K562 (cell line): ENCODE results near the gene ATP12A. TPM values are rescaled to one million over a fixed set of nuclear protein-coding genes. Genes with fewer than 3 reads are reported as not detected.

ENCODE experiments used
- ATAC-seq: fragments of 200-7000 bp; cut with Tn5 transposase; 3 replicates; pipeline ENCODE4 v1.9.1; 2020; ENCODE audit warnings: moderate library complexity
- BruUV-seq: library from RNA; stranded (reverse); fragments of 400-500 nt; replicated peaks from 2 replicates; lab custom pipeline; 2021; lab: Mats Ljungman, UMichigan
- CTCF ChIA-PET: fragments of 300-600 bp; formaldehyde crosslinking; extraction: SDS; loops from one replicate; lab custom pipeline; 2021; ENCODE audit warnings: low intra/inter-chr PET ratio; lab: Yijun Ruan, JAX
- POLR2A ChIA-PET: fragments of 300-600, 350-650 bp; sonication (Branson Sonifier 250); formaldehyde crosslinking; extraction: SDS; loops from one replicate; lab custom pipeline; 2021; ENCODE audit warnings: antibody characterized with exemption, inconsistent platforms; lab: Yijun Ruan, JAX
- DNase-seq, 4 experiments: peaks; one replicate each; pipeline versions ENCODE4 v3.0.0 to v3.0.0-alpha.2; 2011 to 2018; ENCODE audit warnings: low spot score in 3 of 4, mixed read lengths in 3 of 4; ENCODE audit errors: extremely low read depth in 1 of 4
- FAIRE-seq: peaks from 2 replicates; lab custom pipeline; 2011; peaks lifted over from hg19 to GRCh38; lab: Jason Lieb, UNC
- H2AFZ ChIP-seq: 2 replicates; pipeline ENCODE4 v1.6.0; 2011; ENCODE audit warnings: low read depth, low read length, control low read depth, inconsistent platforms
- H3K27ac ChIP-seq: fragments of 200-600 bp; 3 replicates; pipeline ENCODE4 v1.8.0; 2011; ENCODE audit warnings: low read depth, mild to moderate bottlenecking, control low read depth, inconsistent platforms, low read length, moderate library complexity, mixed read lengths; ENCODE audit errors: extremely low read depth
- H3K27me3 ChIP-seq, 2 experiments: fragments of 300-600 bp in 1 of 2; 2 replicates in 1 of 2; 3 replicates in 1 of 2; pipeline versions ENCODE4 v1.6.0 to v1.8.0; 2011; ENCODE audit warnings: inconsistent platforms in 2 of 2, low read length in 2 of 2, mild to moderate bottlenecking in 1 of 2, mixed read lengths in 1 of 2, moderate library complexity in 1 of 2; ENCODE audit not compliant: control insufficient read depth in 2 of 2, insufficient read depth in 2 of 2
- H3K36me3 ChIP-seq: fragments of 300-600 bp; 3 replicates; pipeline ENCODE4 v1.8.0; 2011; ENCODE audit warnings: mild to moderate bottlenecking, low read length, inconsistent platforms; ENCODE audit not compliant: control insufficient read depth, insufficient read depth
- H3K4me1 ChIP-seq, 2 experiments: fragments of 200-600 bp in 1 of 2; replicated peaks in 1 of 2; 2 replicates in 1 of 2; 3 replicates in 1 of 2; pipeline versions ENCODE4 v1.5.1 to v1.8.0; 2011; ENCODE audit warnings: inconsistent platforms in 2 of 2, low read length in 2 of 2, mild to moderate bottlenecking in 1 of 2, mixed read lengths in 1 of 2, moderate library complexity in 1 of 2; ENCODE audit not compliant: control insufficient read depth in 2 of 2, insufficient read depth in 2 of 2
- H3K4me2 ChIP-seq: 2 replicates; pipeline ENCODE4 v1.6.1; 2011; ENCODE audit warnings: low read length, control low read depth, inconsistent platforms, mixed read lengths; ENCODE audit not compliant: insufficient read depth
- H3K4me3 ChIP-seq: fragments of 200-600 bp; sonication (generic), shearing (Covaris generic); 2 replicates; pipeline ENCODE4 v1.5.1; 2016; ENCODE audit warnings: control low read depth, inconsistent platforms
- H3K79me2 ChIP-seq: fragments of 200-600 bp; 3 replicates; pipeline ENCODE4 v1.8.0; 2011; ENCODE audit warnings: low read length, inconsistent platforms; ENCODE audit not compliant: control insufficient read depth, insufficient read depth
- H3K9ac ChIP-seq, 2 experiments: 2 replicates each; pipeline versions ENCODE4 v1.6.0 to v1.6.1; 2011; ENCODE audit warnings: low read depth in 2 of 2, low read length in 2 of 2, control low read depth in 1 of 2, inconsistent platforms in 1 of 2, mild to moderate bottlenecking in 1 of 2, mixed read lengths in 1 of 2; ENCODE audit not compliant: insufficient read depth in 1 of 2
- H3K9me1 ChIP-seq: one replicate; pipeline ENCODE4 v1.6.0; 2011; ENCODE audit warnings: inconsistent platforms, mild to moderate bottlenecking, low read length, moderate library complexity; ENCODE audit not compliant: control insufficient read depth, insufficient read depth
- H3K9me3 ChIP-seq: replicated peaks from 2 replicates; pipeline ENCODE4 v1.5.1; 2011; ENCODE audit warnings: low read depth, low read length, inconsistent platforms; ENCODE audit not compliant: control insufficient read depth, insufficient read depth
- H4K20me1 ChIP-seq: replicated peaks from 2 replicates; pipeline ENCODE4 v1.6.1; 2011; ENCODE audit warnings: low read length, inconsistent platforms, mixed read lengths; ENCODE audit not compliant: control insufficient read depth, insufficient read depth
- BMI1 ChIP-seq: fragments of 150-350 bp; IDR thresholded peaks from 2 replicates; pipeline ENCODE4 v1.6.1; 2014; ENCODE audit warnings: low read length
- CBFA2T2 ChIP-seq: fragments of 450-650 bp; conservative IDR thresholded peaks from 2 replicates; pipeline ENCODE4 v1.6.1; 2017; ENCODE audit warnings: mild to moderate bottlenecking
- ELF1 ChIP-seq: fragments of 200-800 bp; sonication (Bioruptor generic); IDR thresholded peaks from 2 replicates; pipeline ENCODE4 v1.6.1; 2016; ENCODE audit warnings: missing genetic modification characterization, missing compliant biosample characterization
- HDAC8 ChIP-seq: fragments of 450-650 bp; IDR thresholded peaks from 2 replicates; pipeline ENCODE4 v1.6.1; 2016; ENCODE audit warnings: mild to moderate bottlenecking, missing genetic modification characterization, moderate library complexity, missing compliant biosample characterization
- LARP7 ChIP-seq: fragments of 450-650 bp; IDR thresholded peaks from 2 replicates; pipeline ENCODE4 v1.6.1; 2016
- MCM3 ChIP-seq: fragments of 450-650 bp; IDR thresholded peaks from 2 replicates; pipeline ENCODE4 v1.6.1; 2016
- MCM5 ChIP-seq: fragments of 450-650 bp; IDR thresholded peaks from 2 replicates; pipeline ENCODE4 v1.6.1; 2016; ENCODE audit warnings: low read depth
- MYNN ChIP-seq, 2 experiments: sonication (generic); formaldehyde crosslinking in 1 of 2; IDR thresholded peaks; 2 replicates each; pipeline versions ENCODE4 v1.5.0 to v1.6.1; 2016 to 2020; ENCODE audit warnings: antibody characterized with exemption in 1 of 2, missing genetic modification reagents in 1 of 2
- PPARD ChIP-seq: fragments of 250-450 bp; sonication (Bioruptor Pico); IDR thresholded peaks from 2 replicates; pipeline ENCODE4 v1.8.0; 2022; ENCODE audit warnings: inconsistent platforms, mild to moderate bottlenecking, moderate library complexity
- RBBP5 ChIP-seq: fragments of 200-600 bp; sonication (generic); IDR thresholded peaks from 2 replicates; pipeline ENCODE4 v1.6.1; 2012; ENCODE audit warnings: borderline replicate concordance, mild to moderate bottlenecking, low read length, control low read depth, inconsistent platforms; ENCODE audit not compliant: insufficient read depth, poor library complexity, severe bottlenecking
- TAF7 ChIP-seq: fragments of 450-650 bp; IDR thresholded peaks from 2 replicates; pipeline ENCODE4 v1.6.1; 2016; ENCODE audit warnings: missing genetic modification characterization, missing compliant biosample characterization
- TOE1 ChIP-seq, 2 experiments: fragments of 450-650 bp in 1 of 2; sonication (generic) in 1 of 2; formaldehyde crosslinking in 1 of 2; IDR thresholded peaks; 2 replicates each; pipeline versions ENCODE4 v1.7.1 to v1.8.0; 2016 to 2022; ENCODE audit warnings: borderline replicate concordance in 2 of 2, mild to moderate bottlenecking in 2 of 2, antibody characterized with exemption in 1 of 2, inconsistent platforms in 1 of 2, low read depth in 1 of 2, missing genetic modification reagents in 1 of 2, moderate library complexity in 1 of 2
- ZNF445 ChIP-seq: fragments of 250-450 bp; sonication (Bioruptor Pico); IDR thresholded peaks from 2 replicates; pipeline ENCODE4 v1.4.0; 2020; ENCODE audit warnings: low read depth, mild to moderate bottlenecking, moderate library complexity
- WGBS: fragments of 100-300 bp; shearing (Covaris generic); methylation state at CpG from one replicate; pipeline ENCODE4 v1.1.6; 2016; ENCODE audit warnings: low coverage, mixed read lengths; ENCODE audit not compliant: insufficient coverage; ENCODE audit errors: missing lambda C conversion rate; 5-methylcytosine and 5-hydroxymethylcytosine counted together
- in situ Hi-C: fragments of 300-500 bp; cut with MboI; formaldehyde crosslinking; loops from 4 replicates; pipeline ENCODE4 v1.15.0; 2018; ENCODE audit warnings: inconsistent platforms, mixed read lengths
- intact Hi-C: fragments of 100-400 bp; cut with micrococcal nuclease; formaldehyde crosslinking; loops from 2 replicates; pipeline ENCODE4 v1.14.2; 2022
- polyA plus RNA-seq, 8 experiments: library from polyadenylated mRNA; depleted of rRNA in 4 of 8; stranded (reverse) in 5 of 8; unstranded in 3 of 8; fragments of >200 nt; fragmentation: Nextera tagmentation in 2 of 8; fragmentation: Illumina TruSeq in 1 of 8; extraction: Ambion mirVana in 2 of 8; extraction: Trizol in 1 of 8; gene quantifications; 2 replicates each; pipeline versions ENCODE4 v1.2.1 to v1.2.3, GENCODE V29; 2011 to 2014; ENCODE audit warnings: inconsistent platforms in 1 of 8, missing spikeins in 1 of 8
- total RNA-seq, 7 experiments: library from RNA; depleted of rRNA in 6 of 7; stranded (reverse); fragments of >200 nt in 6 of 7; fragmentation: Illumina TruSeq in 2 of 7; extraction: Trizol in 2 of 7; gene quantifications; 2 replicates each; pipeline versions ENCODE4 v1.2.1 to v1.2.3, GENCODE V29; 2011 to 2021; ENCODE audit warnings: low replicate concordance in 1 of 7
- TF ChIP-seq, protein P1 (sequence below): fragments of 450-650 bp; IDR thresholded peaks from 2 replicates; pipeline ENCODE4 v1.6.1; 2016; ENCODE audit warnings: low read depth
- TF ChIP-seq, protein P2 (sequence below): sonication (generic); IDR thresholded peaks from 2 replicates; pipeline ENCODE4 v1.6.1; 2016

Gene ATP12A
- total and polyA plus RNA-seq, 9 of the 15 experiments (the other 6 are each of a cell fraction or from before 2014, with no cell fraction given), result not detected

DNA sequence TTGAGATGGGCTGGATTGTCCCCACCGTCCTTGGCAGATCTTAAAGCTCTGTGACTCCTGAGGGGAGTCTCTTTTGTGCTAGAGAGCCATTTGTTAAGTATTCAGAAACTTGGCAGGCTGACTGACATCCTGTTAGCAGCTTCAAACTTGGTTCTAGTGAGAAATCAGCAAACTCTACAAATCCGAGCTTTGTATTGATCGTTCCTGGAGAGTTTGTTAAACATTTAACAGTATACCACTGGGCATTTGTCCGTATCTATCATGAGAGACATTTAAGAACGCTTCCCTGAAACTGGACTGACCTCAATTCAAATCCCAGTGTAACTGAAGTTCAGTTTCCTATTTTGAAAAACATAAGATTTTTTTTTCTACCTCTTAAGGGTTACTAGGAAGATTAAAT, 3.1 kb downstream of the ATP12A start:
- Histone ChIP-seq H3K4me2 (no peak overlapping the region), H3K36me3 (no peaks in the 10 kb centered on the region), H3K27ac (no peak overlapping the region), H3K9me3 (no peaks in the 10 kb centered on the region), H3K79me2 (no peaks in the 10 kb centered on the region), H3K4me1 (no peaks in the 10 kb centered on the region; a peak in 1 of 5 replicates), H3K9ac (no peak overlapping the region), H2AFZ (no peak overlapping the region), H3K9me1 (no peaks in the 10 kb centered on the region), H4K20me1 (no peaks in the 10 kb centered on the region), H3K4me3 (no peak overlapping the region), H3K27me3 (peaks cover 2 to 26% of the 10 kb centered on the region in 2 experiments; a peak in 4 of 5 replicates)
- 31% methylated on average over 5 of the region's 5 CpGs for WGBS
- FAIRE-seq (no peak), ATAC-seq (no peak), DNase-seq (no peak)
- in situ Hi-C loops, result no loop called here
- CTCF ChIA-PET, result interaction anchor here (1.2 to 1.8 kb wide), 2 partner anchors 45 to 314 kb away, joined by 4 to 6 read pairs; no protein-coding TSS in a partner anchor
- intact Hi-C loops, result no loop called here
- no peak for TF ChIP-seq ELF1 (tag)
- TF ChIP-seq CBFA2T2, result no peak
- TF ChIP-seq, protein P1, sequence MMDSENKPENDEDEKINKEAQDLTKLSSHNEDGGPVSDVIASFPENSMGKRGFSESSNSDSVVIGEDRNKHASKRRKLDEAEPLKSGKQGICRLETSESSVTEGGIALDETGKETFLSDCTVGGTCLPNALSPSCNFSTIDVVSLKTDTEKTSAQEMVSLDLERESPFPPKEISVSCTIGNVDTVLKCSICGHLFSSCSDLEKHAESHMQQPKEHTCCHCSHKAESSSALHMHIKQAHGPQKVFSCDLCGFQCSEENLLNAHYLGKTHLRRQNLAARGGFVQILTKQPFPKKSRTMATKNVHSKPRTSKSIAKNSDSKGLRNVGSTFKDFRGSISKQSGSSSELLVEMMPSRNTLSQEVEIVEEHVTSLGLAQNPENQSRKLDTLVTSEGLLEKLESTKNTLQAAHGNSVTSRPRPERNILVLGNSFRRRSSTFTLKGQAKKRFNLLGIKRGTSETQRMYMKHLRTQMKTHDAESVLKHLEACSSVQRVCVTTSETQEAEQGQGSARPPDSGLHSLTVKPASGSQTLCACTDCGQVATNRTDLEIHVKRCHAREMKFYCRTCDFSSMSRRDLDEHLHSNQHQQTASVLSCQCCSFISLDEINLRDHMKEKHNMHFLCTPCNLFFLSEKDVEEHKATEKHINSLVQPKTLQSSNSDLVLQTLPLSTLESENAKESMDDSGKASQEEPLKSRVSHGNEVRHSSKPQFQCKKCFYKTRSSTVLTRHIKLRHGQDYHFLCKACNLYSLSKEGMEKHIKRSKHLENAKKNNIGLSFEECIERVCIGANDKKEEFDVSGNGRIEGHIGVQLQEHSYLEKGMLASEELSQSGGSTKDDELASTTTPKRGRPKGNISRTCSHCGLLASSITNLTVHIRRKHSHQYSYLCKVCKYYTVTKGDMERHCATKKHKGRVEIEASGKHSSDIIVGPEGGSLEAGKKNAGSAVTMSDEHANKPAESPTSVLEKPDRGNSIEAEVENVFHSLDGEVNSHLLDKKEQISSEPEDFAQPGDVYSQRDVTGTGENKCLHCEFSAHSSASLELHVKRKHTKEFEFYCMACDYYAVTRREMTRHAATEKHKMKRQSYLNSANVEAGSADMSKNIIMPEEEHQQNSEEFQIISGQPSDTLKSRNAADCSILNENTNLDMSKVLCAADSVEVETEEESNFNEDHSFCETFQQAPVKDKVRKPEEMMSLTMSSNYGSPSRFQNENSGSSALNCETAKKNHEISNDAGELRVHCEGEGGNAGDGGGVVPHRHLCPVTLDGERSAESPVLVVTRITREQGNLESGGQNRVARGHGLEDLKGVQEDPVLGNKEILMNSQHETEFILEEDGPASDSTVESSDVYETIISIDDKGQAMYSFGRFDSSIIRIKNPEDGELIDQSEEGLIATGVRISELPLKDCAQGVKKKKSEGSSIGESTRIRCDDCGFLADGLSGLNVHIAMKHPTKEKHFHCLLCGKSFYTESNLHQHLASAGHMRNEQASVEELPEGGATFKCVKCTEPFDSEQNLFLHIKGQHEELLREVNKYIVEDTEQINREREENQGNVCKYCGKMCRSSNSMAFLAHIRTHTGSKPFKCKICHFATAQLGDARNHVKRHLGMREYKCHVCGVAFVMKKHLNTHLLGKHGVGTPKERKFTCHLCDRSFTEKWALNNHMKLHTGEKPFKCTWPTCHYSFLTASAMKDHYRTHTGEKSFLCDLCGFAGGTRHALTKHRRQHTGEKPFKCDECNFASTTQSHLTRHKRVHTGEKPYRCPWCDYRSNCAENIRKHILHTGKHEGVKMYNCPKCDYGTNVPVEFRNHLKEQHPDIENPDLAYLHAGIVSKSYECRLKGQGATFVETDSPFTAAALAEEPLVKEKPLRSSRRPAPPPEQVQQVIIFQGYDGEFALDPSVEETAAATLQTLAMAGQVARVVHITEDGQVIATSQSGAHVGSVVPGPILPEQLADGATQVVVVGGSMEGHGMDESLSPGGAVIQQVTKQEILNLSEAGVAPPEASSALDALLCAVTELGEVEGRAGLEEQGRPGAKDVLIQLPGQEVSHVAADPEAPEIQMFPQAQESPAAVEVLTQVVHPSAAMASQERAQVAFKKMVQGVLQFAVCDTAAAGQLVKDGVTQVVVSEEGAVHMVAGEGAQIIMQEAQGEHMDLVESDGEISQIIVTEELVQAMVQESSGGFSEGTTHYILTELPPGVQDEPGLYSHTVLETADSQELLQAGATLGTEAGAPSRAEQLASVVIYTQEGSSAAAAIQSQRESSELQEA, result no peak
- TF ChIP-seq LARP7, result no peak
- no peak for TF ChIP-seq PPARD (CRISPR knock-in tag)
- no peak for TF ChIP-seq RBBP5
- TF ChIP-seq HDAC8 (tag), result no peak
- no peak for TF ChIP-seq MCM3
- TF ChIP-seq, protein P2, sequence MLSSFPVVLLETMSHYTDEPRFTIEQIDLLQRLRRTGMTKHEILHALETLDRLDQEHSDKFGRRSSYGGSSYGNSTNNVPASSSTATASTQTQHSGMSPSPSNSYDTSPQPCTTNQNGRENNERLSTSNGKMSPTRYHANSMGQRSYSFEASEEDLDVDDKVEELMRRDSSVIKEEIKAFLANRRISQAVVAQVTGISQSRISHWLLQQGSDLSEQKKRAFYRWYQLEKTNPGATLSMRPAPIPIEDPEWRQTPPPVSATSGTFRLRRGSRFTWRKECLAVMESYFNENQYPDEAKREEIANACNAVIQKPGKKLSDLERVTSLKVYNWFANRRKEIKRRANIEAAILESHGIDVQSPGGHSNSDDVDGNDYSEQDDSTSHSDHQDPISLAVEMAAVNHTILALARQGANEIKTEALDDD, result no peak
- TF ChIP-seq ZNF445 (CRISPR knock-in tag), result no peak
- TF ChIP-seq BMI1, result no peak
- TF ChIP-seq TOE1 (IDR thresholded peaks at IDR 0.05; ENCODE audit: borderline replicate concordance), result no peak
- TF ChIP-seq TOE1 (CRISPR knock-in tag; IDR thresholded peaks at IDR 0.05; ENCODE audit: borderline replicate concordance, low read depth), result no peak
- no peak for TF ChIP-seq MYNN (IDR thresholded peaks at IDR 0.05)
- TF ChIP-seq MYNN (CRISPR knock-in tag; IDR thresholded peaks at IDR 0.05), result no peak
- no peak for TF ChIP-seq TAF7
- TF ChIP-seq MCM5, result no peak
- no TSS peak for BruUV-seq
- POLR2A ChIA-PET, result no interaction called here
